Mesothelial cell of epicardium (in vitro differentiated cells): ENCODE data around the gene GIMAP4. TPM values are rescaled to one million over a fixed set of nuclear protein-coding genes. Genes with fewer than 3 reads are reported as not detected.
"Not testable (repeated sequence)": the region's sequence is repeated elsewhere in the genome, so short reads cannot be mapped to it uniquely, and the experiment has no call there.

Experiments used
- DNase-seq, 2 experiments: peaks; one replicate each; pipeline ENCODE4 v3.0.0; 2021; ENCODE audit warnings: low spot score in 2 of 2; ENCODE audit not compliant: unreplicated experiment in 2 of 2
- H3K27ac Mint-ChIP-seq: 2 replicates; pipeline ENCODE4 v1.8.0; 2021; ENCODE audit warnings: mixed read lengths
- H3K27me3 Mint-ChIP-seq: 2 replicates; pipeline ENCODE4 v1.8.0; 2021; ENCODE audit warnings: low read depth, mixed read lengths
- H3K36me3 Mint-ChIP-seq: 2 replicates; pipeline ENCODE4 v1.8.0; 2021; ENCODE audit warnings: mixed read lengths
- H3K4me1 Mint-ChIP-seq: 2 replicates; pipeline ENCODE4 v1.8.0; 2021; ENCODE audit warnings: mixed read lengths
- H3K4me3 Mint-ChIP-seq: 2 replicates; pipeline ENCODE4 v1.8.0; 2021; ENCODE audit warnings: mild to moderate bottlenecking, moderate library complexity, mixed read lengths
- H3K9me3 Mint-ChIP-seq: 2 replicates; pipeline ENCODE4 v1.8.0; 2021; ENCODE audit warnings: mixed read lengths
- CTCF ChIP-seq: fragments of 200-600 bp; sonication (generic); IDR thresholded peaks from one replicate; pipeline ENCODE4 v1.5.0; 2021; ENCODE audit warnings: antibody characterized with exemption; ENCODE audit not compliant: unreplicated experiment
- total RNA-seq: library from RNA; stranded (reverse); gene quantifications from 3 replicates; pipeline ENCODE4 v1.2.1, GENCODE V29; 2021

The GIMAP4 gene
- not detected in 3 replicates for total RNA-seq

DNA sequence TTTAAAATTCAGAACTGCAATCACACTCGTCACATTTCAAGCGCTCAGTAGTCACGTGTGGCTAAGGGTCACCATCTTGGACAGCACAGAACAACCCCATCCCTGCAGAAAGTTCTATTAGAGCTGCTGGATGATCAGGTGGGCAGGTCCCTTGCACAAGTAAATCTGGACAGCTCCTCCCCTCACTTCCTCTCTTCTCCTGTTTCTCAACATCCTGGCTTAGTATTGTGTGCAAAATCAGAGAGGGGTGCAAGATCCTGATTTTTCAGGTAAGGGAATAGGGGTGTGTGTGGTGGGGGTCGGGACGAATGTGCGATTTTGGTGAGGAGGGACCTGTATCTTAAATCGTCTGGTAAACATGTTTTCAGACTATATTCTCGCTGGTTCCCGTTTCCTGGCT lies at the start of gene GIMAP4:
Gene GIMAP4 (plus strand): TSS at position 222 of the 400 bp plus-strand sequence. CDS start 2,512 bp downstream, outside the sequence.
- Mint-ChIP-seq H3K4me3 (no peak within 1 kb of the TSS), H3K36me3 (no peaks in the 10 kb centered on the region), H3K4me1 (no peaks in the 10 kb centered on the region), H3K27me3 (no peaks in the 10 kb centered on the region), H3K9me3 (peaks cover 16% of the 10 kb centered on the region), H3K27ac (no peak within 1 kb of the TSS)
- DNase-seq: no peak
- TF ChIP-seq CTCF: no peak

GRCh38 chr7:150519310-150519709 lies 47.9 kb upstream of the GIMAP4 start:
- no peak overlapping the region for H3K4me3 Mint-ChIP-seq
- H3K27ac Mint-ChIP-seq: no peak overlapping the region
- H3K9me3 Mint-ChIP-seq: no peaks in the 10 kb centered on the region
- H3K4me1 Mint-ChIP-seq: no peaks in the 10 kb centered on the region
- H3K36me3 Mint-ChIP-seq: no peaks in the 10 kb centered on the region
- H3K27me3 Mint-ChIP-seq: peaks cover 6% of the 10 kb centered on the region
- TF ChIP-seq CTCF: no peak
- no peak for DNase-seq

DNA sequence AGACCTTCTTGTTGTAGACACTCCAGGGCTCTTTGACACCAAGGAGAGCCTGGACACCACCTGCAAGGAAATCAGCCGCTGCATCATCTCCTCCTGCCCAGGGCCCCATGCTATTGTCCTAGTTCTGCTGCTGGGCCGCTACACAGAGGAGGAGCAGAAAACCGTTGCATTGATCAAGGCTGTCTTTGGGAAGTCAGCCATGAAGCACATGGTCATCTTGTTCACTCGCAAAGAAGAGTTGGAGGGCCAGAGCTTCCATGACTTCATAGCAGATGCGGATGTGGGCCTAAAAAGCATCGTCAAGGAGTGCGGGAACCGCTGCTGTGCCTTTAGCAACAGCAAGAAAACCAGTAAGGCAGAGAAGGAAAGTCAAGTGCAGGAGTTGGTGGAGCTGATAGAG lies 47.0 kb upstream of the GIMAP4 start:
- no peak for DNase-seq
- Mint-ChIP-seq H3K27ac (no peak overlapping the region), H3K9me3 (no peaks in the 10 kb centered on the region), H3K4me1 (no peaks in the 10 kb centered on the region), H3K27me3 (peaks cover 6% of the 10 kb centered on the region), H3K4me3 (no peak overlapping the region), H3K36me3 (no peaks in the 10 kb centered on the region)
- TF ChIP-seq CTCF: no peak

DNA sequence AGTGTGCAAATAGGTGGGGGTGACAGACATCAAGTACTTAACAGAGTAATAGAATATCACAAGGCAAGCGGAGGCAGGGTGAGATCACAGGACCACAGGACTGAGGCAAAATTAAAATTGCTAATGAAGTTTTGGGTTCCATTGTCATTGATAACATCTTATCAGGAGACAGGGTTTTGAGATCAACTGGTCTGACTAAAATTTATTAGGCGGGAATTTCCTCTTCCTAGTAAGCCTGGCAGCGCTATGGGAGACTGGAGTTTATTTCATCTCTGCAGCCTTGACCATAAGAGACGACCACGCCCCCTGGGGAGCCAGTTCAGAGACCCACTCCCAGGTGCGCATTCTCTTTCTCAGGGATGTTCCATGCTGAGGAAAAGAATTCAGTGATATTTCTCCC lies 44.3 kb upstream of the GIMAP4 start:
- H3K36me3 Mint-ChIP-seq, DNase-seq, H3K9me3 Mint-ChIP-seq, H3K4me3 Mint-ChIP-seq, H3K4me1 Mint-ChIP-seq, H3K27me3 Mint-ChIP-seq, H3K27ac Mint-ChIP-seq: not testable (repeated sequence)

DNA sequence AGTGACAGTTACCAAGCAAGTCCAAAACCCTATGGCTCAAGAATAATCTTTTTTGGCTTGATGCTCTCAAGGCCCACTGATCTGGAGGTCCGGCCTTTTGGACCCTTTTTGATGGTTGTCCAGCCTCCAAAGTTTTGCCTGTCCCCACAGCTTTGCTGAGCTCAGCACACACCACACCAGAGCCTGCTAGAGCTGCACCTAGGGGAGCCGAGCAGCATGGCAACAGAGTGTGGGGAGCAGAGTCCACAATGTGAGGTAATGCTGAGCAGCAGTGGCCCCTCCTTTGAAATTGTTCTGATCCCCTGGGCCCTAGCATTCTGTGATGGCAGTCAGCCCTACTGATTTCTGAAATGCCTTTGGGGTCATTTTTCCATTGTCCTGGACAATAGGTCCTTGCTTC lies 43.2 kb upstream of the GIMAP4 start:
- TF ChIP-seq CTCF: no peak
- Mint-ChIP-seq H3K4me3 (no peak overlapping the region), H3K36me3 (no peaks in the 10 kb centered on the region), H3K27ac (no peak overlapping the region), H3K4me1 (no peaks in the 10 kb centered on the region), H3K9me3 (peaks cover 19% of the 10 kb centered on the region), H3K27me3 (peaks cover 6% of the 10 kb centered on the region)
- DNase-seq: no peak

- H3K9me3 Mint-ChIP-seq: peaks cover 64% of the 10 kb centered on the region
- no peaks in the 10 kb centered on the region for H3K4me1 Mint-ChIP-seq
- H3K27ac Mint-ChIP-seq: no peak overlapping the region
- no peak overlapping the region for H3K4me3 Mint-ChIP-seq
- no peak for TF ChIP-seq CTCF
- no peaks in the 10 kb centered on the region for H3K36me3 Mint-ChIP-seq
- no peak for DNase-seq
- H3K27me3 Mint-ChIP-seq: no peaks in the 10 kb centered on the region
Observed at GRCh38 chr7:150531704-150532103, 35.5 kb upstream of the GIMAP4 start.
